HCT116 (cell line): ENCODE data around the gene MRFAP1. TPM values are rescaled to one million over a fixed set of nuclear protein-coding genes. Genes with fewer than 3 reads are reported as not detected.

Source experiments
- ATAC-seq: fragments of 200-7000 bp; cut with Tn5 transposase; 2 replicates; pipeline ENCODE4 v1.9.1; 2020; ENCODE audit warnings: mild to moderate bottlenecking, moderate library complexity
- BruUV-seq: library from RNA; stranded (reverse); fragments of 400-500 nt; replicated peaks from 2 replicates; lab custom pipeline; 2021; lab: Mats Ljungman, UMichigan
- CTCF ChIA-PET: fragments of 300-600 bp; sonication (Branson Sonifier 250); formaldehyde crosslinking; loops from one replicate; lab custom pipeline; 2021; ENCODE audit warnings: antibody characterized with exemption; lab: Charles Lee
- POLR2A ChIA-PET: fragments of 300-600, 350-600 bp; sonication (Branson Sonifier 250); formaldehyde crosslinking; loops from one replicate; lab custom pipeline; 2021; ENCODE audit warnings: antibody characterized with exemption; lab: Charles Lee
- RAD21 ChIA-PET, 2 experiments: fragments of 300-600 bp; sonication (Branson Sonifier 250); formaldehyde crosslinking; loops; one replicate each; lab custom pipeline; 2023; ENCODE audit warnings: low total read pairs in 2 of 2; ENCODE audit not compliant: uncharacterized antibody in 2 of 2, unreplicated experiment in 2 of 2, low non-redundant PET in 1 of 2; lab: Charles Lee
- DNase-seq: peaks from one replicate; pipeline ENCODE4 v3.0.0-alpha.2; 2010; ENCODE audit warnings: low read depth, low spot score
- H2AFZ ChIP-seq: fragments of 200-600 bp; shearing (Covaris generic), sonication (generic); 2 replicates; pipeline ENCODE4 v1.6.1; 2017; ENCODE audit warnings: low read depth, mixed run types, mixed read lengths, antibody characterized with exemption, low read length; ENCODE audit not compliant: poor library complexity, severe bottlenecking
- H3K27ac ChIP-seq: 2 replicates; pipeline ENCODE4 v1.5.1; 2012; ENCODE audit warnings: low read depth, low read length
- H3K27me3 ChIP-seq: fragments of 200-600 bp; sonication (generic); 2 replicates; pipeline ENCODE4 v1.6.1; 2016; ENCODE audit warnings: mixed run types, low read length, mixed read lengths; ENCODE audit not compliant: insufficient read depth
- H3K36me3 ChIP-seq, 2 experiments: fragments of 200-500 bp in 1 of 2; fragments of 200-600 bp in 1 of 2; sonication (Bioruptor generic) in 1 of 2; sonication (generic) in 1 of 2; 2 replicates each; pipeline versions ENCODE4 v1.5.1 to v1.6.1; 2014 to 2016; ENCODE audit warnings: low read length in 2 of 2, inconsistent platforms in 1 of 2, mixed read lengths in 1 of 2, mixed run types in 1 of 2; ENCODE audit not compliant: insufficient read depth in 2 of 2, control insufficient read depth in 1 of 2
- H3K4me1 ChIP-seq, 2 experiments: fragments of 200-600 bp in 1 of 2; sonication (generic) in 1 of 2; 2 replicates each; pipeline versions ENCODE4 v1.5.1 to v1.6.1; 2012 to 2017; ENCODE audit warnings: low read length in 2 of 2, inconsistent platforms in 1 of 2, mild to moderate bottlenecking in 1 of 2, mixed read lengths in 1 of 2, mixed run types in 1 of 2, moderate library complexity in 1 of 2; ENCODE audit not compliant: insufficient read depth in 2 of 2, control insufficient read depth in 1 of 2
- H3K4me2 ChIP-seq: fragments of 200-600 bp; sonication (generic); 2 replicates; pipeline ENCODE4 v1.6.1; 2017; ENCODE audit warnings: mixed run types, low read length, mixed read lengths
- H3K4me3 ChIP-seq, 2 experiments: fragments of 200-600 bp in 1 of 2; sonication (generic) in 1 of 2; replicated peaks in 1 of 2; 2 replicates each; pipeline ENCODE4 v1.5.1; 2011 to 2016; ENCODE audit warnings: low read length in 2 of 2, control low read depth in 1 of 2, low read depth in 1 of 2, mild to moderate bottlenecking in 1 of 2, mixed read lengths in 1 of 2, mixed run types in 1 of 2
- H3K79me2 ChIP-seq: fragments of 200-600 bp; sonication (generic); 2 replicates; pipeline ENCODE4 v1.6.1; 2017; ENCODE audit warnings: mild to moderate bottlenecking, mixed run types, low read length, moderate library complexity, mixed read lengths; ENCODE audit not compliant: insufficient read depth
- H3K9ac ChIP-seq: fragments of 200-600 bp; sonication (generic); 2 replicates; pipeline ENCODE4 v1.6.1; 2016; ENCODE audit warnings: low read length, mixed read lengths
- H3K9me2 ChIP-seq: fragments of 200-600 bp; sonication (generic), shearing (Covaris generic); 2 replicates; pipeline ENCODE4 v1.6.1; 2017; ENCODE audit warnings: mixed run types, mild to moderate bottlenecking, moderate library complexity; ENCODE audit not compliant: insufficient read depth
- H3K9me3 ChIP-seq, 2 experiments: fragments of 200-500 bp in 1 of 2; fragments of 200-600 bp in 1 of 2; sonication (Bioruptor generic) in 1 of 2; sonication (generic) in 1 of 2; 2 replicates each; pipeline ENCODE4 v1.6.1; 2014 to 2017; ENCODE audit warnings: low read length in 2 of 2, mixed read lengths in 2 of 2, inconsistent platforms in 1 of 2, low read depth in 1 of 2, mild to moderate bottlenecking in 1 of 2, mixed run types in 1 of 2, moderate library complexity in 1 of 2; ENCODE audit not compliant: control insufficient read depth in 1 of 2, insufficient read depth in 1 of 2
- H4K20me1 ChIP-seq: fragments of 200-600 bp; sonication (generic), shearing (Covaris generic); 2 replicates; pipeline ENCODE4 v1.6.1; 2017; ENCODE audit warnings: mixed run types, mild to moderate bottlenecking, moderate library complexity; ENCODE audit not compliant: insufficient read depth
- EZH2phosphoT487 ChIP-seq: fragments of 200-600 bp; IDR thresholded peaks from 2 replicates; pipeline ENCODE4 v1.6.1; 2018; ENCODE audit warnings: antibody characterized with exemption, borderline replicate concordance
- POLR2A ChIP-seq: IDR thresholded peaks from 2 replicates; pipeline ENCODE4 v1.7.0; 2011; ENCODE audit warnings: borderline replicate concordance; ENCODE audit not compliant: insufficient read depth, insufficient read length; ENCODE audit errors: extremely low read depth
- RAD21 ChIP-seq: IDR thresholded peaks from 2 replicates; pipeline ENCODE4 v1.6.1; 2012; ENCODE audit warnings: low read depth, mild to moderate bottlenecking
- SP1 ChIP-seq: IDR thresholded peaks from 2 replicates; pipeline ENCODE4 v1.6.1; 2012; ENCODE audit warnings: low read depth
- ZFX ChIP-seq: fragments of 450-650 bp; IDR thresholded peaks from 2 replicates; pipeline ENCODE4 v1.6.1; 2017
- ZNF274 ChIP-seq: fragments of 200-500 bp; sonication (Bioruptor generic); IDR thresholded peaks from 2 replicates; pipeline ENCODE4 v1.6.1; 2014; ENCODE audit warnings: mild to moderate bottlenecking, low read depth, low read length, inconsistent platforms
- intact Hi-C: fragments of 100-400 bp; cut with micrococcal nuclease; formaldehyde crosslinking; loops from 2 replicates; pipeline ENCODE4 v1.10.0; 2022
- total RNA-seq: library from RNA; stranded (reverse); gene quantifications from one replicate; pipeline ENCODE4 v1.2.1, GENCODE V29; 2021; ENCODE audit not compliant: unreplicated experiment
- TF ChIP-seq, protein P1 (sequence below): IDR thresholded peaks from 2 replicates; pipeline ENCODE4 v1.6.1; 2011; ENCODE audit warnings: mild to moderate bottlenecking, low read length, moderate library complexity; ENCODE audit not compliant: insufficient replicate concordance; ENCODE audit errors: extremely low read depth
- TF ChIP-seq, protein P2 (sequence below): IDR thresholded peaks from 2 replicates; pipeline ENCODE4 v1.6.1; 2012; ENCODE audit warnings: low read depth
- TF ChIP-seq, protein P3 (sequence below), 3 experiments: fragments of 200-600 bp in 1 of 3; sonication (generic) in 1 of 3; IDR thresholded peaks in 2 of 3; conservative IDR thresholded peaks in 1 of 3; 2 replicates each; pipeline ENCODE4 v1.5.1; 2012 to 2017; ENCODE audit warnings: low read depth in 2 of 3, low read length in 2 of 3, antibody characterized with exemption in 1 of 3, borderline replicate concordance in 1 of 3, control low read depth in 1 of 3, mild to moderate bottlenecking in 1 of 3, mixed read lengths in 1 of 3, mixed run types in 1 of 3, moderate library complexity in 1 of 3; ENCODE audit not compliant: insufficient read depth in 1 of 3

MRFAP1 gene
- total RNA-seq, 1 experiment from 2014 or later: 313 TPM

DNA sequence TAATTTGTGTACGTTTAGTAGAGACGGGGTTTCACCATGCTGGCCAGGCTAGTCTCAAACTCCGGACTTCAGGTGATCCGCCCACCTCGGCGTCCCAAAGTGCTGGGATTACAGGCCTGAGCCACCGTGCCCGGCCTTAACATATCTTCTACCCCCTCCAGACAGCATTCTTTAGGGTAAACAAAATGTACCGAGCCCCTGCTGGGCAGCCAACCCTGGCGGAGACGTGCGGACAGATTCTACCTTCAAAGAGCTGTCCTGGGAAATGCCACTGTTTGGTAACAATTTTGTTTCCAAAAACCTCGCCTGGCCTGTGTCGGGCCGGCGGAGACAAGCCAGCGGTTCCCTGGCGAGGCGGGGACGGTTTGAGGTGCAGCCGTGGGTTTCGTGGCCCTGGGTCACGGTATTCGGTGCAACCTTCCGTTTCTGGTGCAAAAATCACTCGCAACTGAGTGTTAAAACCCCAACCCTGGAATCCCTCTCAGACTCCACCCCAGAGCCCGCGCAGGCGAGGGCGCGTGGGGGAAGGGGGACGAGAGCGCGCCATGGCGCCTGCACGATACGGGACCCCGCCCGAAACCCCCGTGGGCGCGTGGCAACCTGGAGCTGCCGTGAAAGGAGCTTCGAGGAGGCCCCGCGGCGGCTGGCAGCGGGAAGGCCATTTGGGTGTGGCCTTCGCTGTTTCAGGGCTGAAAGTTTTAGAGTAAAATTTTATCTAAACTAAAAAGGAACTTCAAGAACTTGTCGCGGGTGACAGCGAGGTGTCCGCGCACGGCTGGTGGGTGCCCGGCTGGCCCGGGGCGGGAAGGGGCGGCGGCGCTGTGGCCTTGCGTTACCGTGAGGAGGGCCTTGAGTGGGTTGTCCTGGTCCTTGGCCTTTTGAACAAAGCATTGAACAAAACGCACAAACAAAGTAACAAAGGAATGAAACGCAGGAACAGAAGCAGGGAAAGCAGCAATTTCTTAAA lies 17.0 kb downstream of the MRFAP1 start:
- no peaks in the 10 kb centered on the region for H3K9me3 ChIP-seq
- H3K27ac ChIP-seq: no peak overlapping the region
- CTCF ChIA-PET: no interaction called here
- TF ChIP-seq SP1: no peak
- no peak for TF ChIP-seq ZFX
- no peak for TF ChIP-seq POLR2A
- no peak for TF ChIP-seq ZNF274
- TF ChIP-seq, protein P1, sequence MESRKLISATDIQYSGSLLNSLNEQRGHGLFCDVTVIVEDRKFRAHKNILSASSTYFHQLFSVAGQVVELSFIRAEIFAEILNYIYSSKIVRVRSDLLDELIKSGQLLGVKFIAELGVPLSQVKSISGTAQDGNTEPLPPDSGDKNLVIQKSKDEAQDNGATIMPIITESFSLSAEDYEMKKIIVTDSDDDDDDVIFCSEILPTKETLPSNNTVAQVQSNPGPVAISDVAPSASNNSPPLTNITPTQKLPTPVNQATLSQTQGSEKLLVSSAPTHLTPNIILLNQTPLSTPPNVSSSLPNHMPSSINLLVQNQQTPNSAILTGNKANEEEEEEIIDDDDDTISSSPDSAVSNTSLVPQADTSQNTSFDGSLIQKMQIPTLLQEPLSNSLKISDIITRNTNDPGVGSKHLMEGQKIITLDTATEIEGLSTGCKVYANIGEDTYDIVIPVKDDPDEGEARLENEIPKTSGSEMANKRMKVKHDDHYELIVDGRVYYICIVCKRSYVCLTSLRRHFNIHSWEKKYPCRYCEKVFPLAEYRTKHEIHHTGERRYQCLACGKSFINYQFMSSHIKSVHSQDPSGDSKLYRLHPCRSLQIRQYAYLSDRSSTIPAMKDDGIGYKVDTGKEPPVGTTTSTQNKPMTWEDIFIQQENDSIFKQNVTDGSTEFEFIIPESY: no peak
- TF ChIP-seq, protein P2, sequence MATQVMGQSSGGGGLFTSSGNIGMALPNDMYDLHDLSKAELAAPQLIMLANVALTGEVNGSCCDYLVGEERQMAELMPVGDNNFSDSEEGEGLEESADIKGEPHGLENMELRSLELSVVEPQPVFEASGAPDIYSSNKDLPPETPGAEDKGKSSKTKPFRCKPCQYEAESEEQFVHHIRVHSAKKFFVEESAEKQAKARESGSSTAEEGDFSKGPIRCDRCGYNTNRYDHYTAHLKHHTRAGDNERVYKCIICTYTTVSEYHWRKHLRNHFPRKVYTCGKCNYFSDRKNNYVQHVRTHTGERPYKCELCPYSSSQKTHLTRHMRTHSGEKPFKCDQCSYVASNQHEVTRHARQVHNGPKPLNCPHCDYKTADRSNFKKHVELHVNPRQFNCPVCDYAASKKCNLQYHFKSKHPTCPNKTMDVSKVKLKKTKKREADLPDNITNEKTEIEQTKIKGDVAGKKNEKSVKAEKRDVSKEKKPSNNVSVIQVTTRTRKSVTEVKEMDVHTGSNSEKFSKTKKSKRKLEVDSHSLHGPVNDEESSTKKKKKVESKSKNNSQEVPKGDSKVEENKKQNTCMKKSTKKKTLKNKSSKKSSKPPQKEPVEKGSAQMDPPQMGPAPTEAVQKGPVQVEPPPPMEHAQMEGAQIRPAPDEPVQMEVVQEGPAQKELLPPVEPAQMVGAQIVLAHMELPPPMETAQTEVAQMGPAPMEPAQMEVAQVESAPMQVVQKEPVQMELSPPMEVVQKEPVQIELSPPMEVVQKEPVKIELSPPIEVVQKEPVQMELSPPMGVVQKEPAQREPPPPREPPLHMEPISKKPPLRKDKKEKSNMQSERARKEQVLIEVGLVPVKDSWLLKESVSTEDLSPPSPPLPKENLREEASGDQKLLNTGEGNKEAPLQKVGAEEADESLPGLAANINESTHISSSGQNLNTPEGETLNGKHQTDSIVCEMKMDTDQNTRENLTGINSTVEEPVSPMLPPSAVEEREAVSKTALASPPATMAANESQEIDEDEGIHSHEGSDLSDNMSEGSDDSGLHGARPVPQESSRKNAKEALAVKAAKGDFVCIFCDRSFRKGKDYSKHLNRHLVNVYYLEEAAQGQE: no peak
- no peak for TF ChIP-seq EZH2phosphoT487
- TF ChIP-seq RAD21: no peak
- TF ChIP-seq, protein P3, sequence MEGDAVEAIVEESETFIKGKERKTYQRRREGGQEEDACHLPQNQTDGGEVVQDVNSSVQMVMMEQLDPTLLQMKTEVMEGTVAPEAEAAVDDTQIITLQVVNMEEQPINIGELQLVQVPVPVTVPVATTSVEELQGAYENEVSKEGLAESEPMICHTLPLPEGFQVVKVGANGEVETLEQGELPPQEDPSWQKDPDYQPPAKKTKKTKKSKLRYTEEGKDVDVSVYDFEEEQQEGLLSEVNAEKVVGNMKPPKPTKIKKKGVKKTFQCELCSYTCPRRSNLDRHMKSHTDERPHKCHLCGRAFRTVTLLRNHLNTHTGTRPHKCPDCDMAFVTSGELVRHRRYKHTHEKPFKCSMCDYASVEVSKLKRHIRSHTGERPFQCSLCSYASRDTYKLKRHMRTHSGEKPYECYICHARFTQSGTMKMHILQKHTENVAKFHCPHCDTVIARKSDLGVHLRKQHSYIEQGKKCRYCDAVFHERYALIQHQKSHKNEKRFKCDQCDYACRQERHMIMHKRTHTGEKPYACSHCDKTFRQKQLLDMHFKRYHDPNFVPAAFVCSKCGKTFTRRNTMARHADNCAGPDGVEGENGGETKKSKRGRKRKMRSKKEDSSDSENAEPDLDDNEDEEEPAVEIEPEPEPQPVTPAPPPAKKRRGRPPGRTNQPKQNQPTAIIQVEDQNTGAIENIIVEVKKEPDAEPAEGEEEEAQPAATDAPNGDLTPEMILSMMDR (IDR thresholded peaks at IDR 0.05 in 2 of 3, conservative IDR thresholded peaks at IDR 0.05 in 1 of 3; ENCODE audit: borderline replicate concordance in 1 of 3, insufficient read depth in 1 of 3, low read depth in 2 of 3, low read length in 2 of 3): no peak
- no peaks in the 10 kb centered on the region for H4K20me1 ChIP-seq
- H3K4me2 ChIP-seq: no peak overlapping the region
- intact Hi-C loops: no loop called here
- POLR2A ChIA-PET: interaction anchor here (1.9 kb wide), 1 partner anchor 16 kb away, joined by 7 read pairs; a partner anchor contains a TSS
- no peaks in the 10 kb centered on the region for H3K27me3 ChIP-seq
- no peak overlapping the region for H2AFZ ChIP-seq
- H3K4me1 ChIP-seq: peaks cover 2 to 10% of the 10 kb centered on the region in 2 experiments; a peak in 3 of 4 replicates
- ATAC-seq (no peak), DNase-seq (no peak)
- H3K9ac ChIP-seq: no peak overlapping the region
- H3K79me2 ChIP-seq: no peaks in the 10 kb centered on the region
- RAD21 ChIA-PET: no interaction called here
- no peak overlapping the region for H3K4me3 ChIP-seq
- no TSS peak for BruUV-seq
- no peaks in the 10 kb centered on the region for H3K36me3 ChIP-seq
- H3K9me2 ChIP-seq: no peaks in the 10 kb centered on the region
